COLO668 (cell line): ENCODE data around the gene MLXIP.
A peak's percentile ranks its signal among the peaks of the same experiment; 100 is the strongest.
"Not testable (repeated sequence)": the region's sequence is repeated elsewhere in the genome, so short reads cannot be mapped to it uniquely, and the experiment has no call there.

Experiments
- DNase-seq: peaks from one replicate; lab custom pipeline; 2025; ENCODE audit not compliant: unreplicated experiment; lab: John Stamatoyannopoulos, UW

The MLXIP gene, protein sequence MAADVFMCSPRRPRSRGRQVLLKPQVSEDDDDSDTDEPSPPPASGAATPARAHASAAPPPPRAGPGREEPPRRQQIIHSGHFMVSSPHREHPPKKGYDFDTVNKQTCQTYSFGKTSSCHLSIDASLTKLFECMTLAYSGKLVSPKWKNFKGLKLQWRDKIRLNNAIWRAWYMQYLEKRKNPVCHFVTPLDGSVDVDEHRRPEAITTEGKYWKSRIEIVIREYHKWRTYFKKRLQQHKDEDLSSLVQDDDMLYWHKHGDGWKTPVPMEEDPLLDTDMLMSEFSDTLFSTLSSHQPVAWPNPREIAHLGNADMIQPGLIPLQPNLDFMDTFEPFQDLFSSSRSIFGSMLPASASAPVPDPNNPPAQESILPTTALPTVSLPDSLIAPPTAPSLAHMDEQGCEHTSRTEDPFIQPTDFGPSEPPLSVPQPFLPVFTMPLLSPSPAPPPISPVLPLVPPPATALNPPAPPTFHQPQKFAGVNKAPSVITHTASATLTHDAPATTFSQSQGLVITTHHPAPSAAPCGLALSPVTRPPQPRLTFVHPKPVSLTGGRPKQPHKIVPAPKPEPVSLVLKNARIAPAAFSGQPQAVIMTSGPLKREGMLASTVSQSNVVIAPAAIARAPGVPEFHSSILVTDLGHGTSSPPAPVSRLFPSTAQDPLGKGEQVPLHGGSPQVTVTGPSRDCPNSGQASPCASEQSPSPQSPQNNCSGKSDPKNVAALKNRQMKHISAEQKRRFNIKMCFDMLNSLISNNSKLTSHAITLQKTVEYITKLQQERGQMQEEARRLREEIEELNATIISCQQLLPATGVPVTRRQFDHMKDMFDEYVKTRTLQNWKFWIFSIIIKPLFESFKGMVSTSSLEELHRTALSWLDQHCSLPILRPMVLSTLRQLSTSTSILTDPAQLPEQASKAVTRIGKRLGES

DNA sequence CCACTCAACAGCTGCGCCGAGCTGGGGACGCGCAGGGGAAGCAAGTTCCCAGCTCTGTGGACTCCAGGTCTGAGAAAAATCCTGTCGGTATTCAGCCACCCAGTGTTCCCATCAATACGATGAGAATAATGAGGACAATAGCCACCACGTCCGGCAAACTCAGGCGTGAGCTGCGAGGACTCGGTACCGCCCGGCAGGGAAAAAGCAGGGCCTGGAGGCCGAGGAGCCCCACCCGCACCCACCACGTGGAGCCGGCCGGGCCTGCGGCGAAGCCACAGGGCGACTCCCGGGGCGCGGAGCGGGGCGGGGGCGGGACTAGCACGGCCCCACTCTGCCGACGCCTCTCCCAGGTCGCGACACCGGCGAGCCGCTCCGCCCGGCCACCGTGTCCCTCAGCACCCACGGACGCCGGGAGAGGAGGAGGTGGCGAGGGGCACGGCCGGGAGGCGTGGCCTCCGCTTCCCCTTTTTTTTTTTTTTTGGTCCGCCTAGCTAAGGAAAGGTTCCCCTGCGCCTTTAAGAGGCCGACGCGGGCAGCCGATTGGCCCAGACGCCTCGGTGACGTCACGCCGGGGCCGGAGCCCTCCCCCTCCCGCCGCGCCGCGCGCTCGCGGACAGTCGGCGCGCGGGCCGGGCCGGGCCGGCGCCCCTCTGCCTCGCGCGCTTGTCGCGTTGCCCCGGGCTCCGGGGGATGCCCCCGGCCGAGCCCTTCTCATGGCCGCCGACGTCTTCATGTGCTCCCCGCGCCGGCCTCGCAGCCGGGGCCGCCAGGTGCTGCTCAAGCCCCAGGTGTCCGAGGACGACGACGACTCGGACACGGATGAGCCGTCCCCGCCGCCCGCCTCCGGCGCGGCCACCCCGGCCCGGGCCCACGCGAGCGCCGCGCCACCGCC lies at the start of gene MLXIP:
Gene MLXIP (plus strand): TSS at position 616 of the 892 bp plus-strand sequence. CDS start 98 bp downstream, at position 714.
- peak; percentile 97 for DNase-seq

DNA sequence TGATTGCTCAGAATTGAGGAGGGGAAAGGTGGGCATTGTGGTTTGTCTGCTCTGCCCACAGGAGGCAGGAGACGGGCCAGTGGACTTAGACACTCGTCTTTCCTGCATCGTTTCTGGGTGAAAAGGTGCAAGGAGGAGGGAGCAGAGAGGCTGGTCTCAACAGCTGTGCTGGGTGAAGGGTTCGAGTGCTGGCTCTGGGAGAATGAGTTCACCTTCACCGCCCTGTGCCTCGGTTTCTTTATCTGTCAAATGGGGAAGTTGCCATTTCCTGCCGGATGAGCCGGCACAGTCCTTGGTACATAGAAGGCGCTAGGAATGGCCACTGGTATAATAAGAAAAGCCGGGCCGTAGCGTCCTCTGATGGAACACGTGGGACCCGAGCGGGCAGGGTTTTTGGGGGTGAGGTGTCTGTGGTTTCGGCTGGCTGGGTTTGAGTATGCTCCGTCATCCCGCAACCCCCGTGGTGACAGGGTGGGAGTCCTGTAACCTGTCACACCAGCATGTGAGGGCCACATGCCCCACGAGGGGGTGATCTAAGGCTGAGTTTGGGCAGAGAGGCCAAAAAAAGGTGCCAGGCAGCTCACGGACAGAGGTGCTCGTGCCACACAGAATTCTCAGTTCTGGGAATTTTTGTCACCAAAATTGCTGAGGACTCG lies 49.5 kb upstream of the MLXIP start:
- DNase-seq, result no peak

DNA sequence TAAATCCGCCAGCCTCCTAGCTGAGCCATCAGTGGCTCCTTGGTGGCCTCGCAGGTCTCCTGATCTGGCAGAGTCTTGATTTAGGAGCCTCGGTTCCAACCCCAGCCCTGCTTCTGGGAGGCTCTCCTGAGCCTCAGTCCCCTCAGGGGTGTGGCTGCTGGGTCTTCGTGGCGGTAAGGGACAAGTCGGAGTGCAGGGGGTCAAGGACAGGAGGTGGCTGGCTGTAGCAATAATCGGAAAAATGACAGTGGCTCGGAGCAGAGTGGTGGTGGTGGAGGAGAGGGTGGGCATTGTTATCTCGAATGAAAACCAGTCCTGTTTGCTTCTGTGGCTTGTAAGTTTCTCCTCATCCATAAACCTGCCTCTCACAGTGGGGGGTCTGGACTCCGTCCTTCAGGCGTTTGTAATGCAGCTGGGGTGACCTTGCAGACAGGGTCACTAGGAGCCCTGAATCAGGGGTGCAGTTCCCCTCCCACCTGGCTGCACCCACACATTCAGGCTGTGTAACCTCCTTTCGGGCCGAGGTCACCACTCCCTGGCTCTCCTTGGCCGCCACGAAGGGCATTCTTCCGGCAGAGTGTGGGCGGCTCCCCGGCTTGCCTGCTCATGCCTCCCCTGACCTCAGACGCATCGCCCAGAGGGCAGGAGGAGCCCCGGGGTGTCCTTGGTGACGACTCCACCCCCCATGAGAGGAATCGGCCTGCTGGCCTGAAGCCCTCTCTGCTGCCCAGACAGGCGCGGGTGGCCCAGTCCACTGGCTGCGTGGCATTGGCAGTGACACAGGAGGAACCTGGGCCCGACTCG lies 48.7 kb upstream of the MLXIP start:
- no peak for DNase-seq

DNA sequence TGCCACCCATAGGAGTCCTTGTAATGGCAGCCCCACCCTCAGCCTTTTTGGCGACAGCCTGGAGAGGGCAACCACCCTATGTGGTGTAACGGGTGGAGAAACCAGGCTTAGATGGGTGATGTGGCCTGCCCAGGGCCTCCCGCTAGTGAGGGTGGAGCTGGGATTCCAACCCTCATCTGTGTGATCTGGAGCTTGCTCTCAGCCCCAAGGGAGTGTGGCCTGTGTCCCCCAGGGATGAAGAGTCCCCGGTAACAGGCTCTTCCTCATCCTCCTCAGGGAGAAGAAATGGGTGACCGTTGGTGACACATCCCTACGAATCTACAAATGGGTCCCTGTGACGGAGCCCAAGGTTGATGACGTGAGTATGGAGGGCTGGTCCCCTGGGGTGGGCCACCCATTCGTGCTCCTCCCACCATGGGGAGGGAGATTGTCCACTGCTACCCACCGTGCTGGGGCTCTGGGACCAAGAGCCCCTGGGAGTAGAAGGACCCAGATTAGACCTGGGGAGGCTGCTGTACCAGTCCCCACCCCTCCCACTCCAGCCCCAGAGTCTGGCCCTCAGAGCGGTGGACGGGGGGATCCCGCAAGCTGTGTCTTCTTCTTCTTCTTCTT lies 48.0 kb upstream of the MLXIP start:
- no peak for DNase-seq

DNA sequence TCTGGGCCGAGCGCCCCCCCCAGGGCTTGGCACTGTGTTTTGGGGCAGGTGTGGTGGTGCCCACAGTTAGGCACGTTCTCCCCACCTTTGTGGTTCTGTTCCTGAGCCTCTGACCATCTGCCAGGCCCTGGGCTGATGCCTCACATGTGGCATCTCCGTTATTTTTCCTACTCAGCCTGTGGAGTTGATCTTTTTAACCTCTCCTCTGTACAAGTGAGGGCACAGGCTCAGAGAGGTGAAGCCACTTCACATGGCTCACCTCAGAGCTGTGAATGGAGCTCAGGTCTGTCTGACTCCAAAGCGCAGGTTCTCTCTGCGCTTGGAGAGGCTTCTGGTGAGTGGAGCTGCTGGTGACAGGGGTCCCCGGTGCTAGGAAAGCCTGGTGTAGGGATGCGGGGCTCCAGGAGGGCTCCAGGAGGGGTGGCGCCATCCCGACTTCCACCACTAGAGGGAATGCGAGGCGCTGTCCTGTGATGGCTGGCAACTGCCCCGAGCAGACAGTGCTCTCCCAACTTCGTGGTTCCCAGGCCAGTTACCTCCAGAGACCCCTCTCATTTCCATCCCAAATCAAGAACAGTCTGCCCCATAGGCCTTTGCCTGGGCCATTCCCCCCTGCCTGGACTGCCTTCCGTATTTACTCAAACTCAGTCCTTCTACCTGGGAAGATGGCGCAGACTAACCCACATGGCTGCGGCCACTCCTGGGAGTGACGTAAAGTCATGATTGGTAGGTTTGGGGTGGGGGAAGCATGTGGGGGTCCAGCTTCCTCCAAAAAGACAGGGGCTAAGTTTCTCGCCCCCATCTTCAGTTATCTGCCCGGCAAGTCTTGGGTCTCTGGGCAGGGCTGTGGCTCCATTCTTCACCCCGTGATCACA lies 47.0 kb upstream of the MLXIP start:
- DNase-seq, result peak; percentile 40

DNA sequence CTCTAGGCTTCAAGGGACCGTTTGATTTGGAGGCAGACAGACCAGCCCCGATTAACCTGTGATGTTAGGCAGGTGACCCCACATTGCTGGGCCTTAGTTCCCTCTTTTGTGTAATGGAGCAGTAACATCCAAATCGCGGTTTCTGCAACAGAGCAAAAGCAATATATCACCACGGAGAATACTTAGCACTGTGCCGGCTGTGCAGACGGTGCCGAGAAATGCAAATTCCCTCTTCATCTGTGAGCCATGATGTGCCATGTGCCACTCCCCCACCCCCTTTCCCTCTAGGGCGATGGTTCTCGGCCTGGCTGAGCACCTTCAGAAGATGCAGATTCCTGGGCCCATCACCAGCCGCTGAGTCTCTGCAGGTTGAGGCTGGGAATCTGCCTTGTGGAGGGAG lies 46.0 kb upstream of the MLXIP start:
- DNase-seq, result no peak

DNA sequence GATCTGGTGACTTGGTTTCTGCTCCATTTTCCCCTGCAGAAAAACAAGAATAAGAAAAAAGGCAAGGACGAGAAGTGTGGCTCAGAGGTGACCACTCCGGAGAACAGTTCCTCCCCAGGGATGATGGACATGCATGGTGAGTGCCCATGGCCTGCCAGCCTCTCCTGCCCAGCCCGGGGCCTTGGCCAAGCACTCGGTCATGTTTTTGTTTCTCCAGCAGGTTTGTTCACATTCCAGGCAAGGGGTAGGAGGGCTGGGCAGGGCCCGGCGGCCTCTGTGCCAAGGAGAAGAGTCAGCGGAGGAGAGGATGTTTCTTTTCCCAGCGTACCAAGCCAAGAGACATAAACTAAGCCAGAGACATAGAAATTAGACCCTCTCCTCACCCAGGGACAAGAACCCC lies 43.3 kb upstream of the MLXIP start:
- DNase-seq, result no peak

DNA sequence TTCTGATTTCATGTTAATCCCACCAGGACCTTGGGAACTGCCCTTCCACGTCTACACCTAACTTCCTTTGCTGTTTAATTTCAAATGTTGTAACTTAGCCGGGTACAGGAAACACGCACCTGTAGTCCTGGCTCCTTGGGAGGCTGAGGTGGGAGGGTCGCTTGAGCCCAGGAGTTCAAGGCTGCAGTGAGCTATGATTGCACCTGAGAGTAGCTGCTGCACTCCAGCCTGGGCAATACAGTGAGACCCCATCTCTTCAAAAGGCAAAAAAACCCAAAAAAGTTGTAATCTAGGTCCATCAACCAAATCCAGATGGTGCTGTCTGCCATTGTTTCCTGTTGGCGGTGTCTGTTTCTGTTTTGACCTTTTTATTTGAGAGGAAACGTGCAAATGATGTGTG lies 42.4 kb upstream of the MLXIP start:
- DNase-seq, result no peak

DNA sequence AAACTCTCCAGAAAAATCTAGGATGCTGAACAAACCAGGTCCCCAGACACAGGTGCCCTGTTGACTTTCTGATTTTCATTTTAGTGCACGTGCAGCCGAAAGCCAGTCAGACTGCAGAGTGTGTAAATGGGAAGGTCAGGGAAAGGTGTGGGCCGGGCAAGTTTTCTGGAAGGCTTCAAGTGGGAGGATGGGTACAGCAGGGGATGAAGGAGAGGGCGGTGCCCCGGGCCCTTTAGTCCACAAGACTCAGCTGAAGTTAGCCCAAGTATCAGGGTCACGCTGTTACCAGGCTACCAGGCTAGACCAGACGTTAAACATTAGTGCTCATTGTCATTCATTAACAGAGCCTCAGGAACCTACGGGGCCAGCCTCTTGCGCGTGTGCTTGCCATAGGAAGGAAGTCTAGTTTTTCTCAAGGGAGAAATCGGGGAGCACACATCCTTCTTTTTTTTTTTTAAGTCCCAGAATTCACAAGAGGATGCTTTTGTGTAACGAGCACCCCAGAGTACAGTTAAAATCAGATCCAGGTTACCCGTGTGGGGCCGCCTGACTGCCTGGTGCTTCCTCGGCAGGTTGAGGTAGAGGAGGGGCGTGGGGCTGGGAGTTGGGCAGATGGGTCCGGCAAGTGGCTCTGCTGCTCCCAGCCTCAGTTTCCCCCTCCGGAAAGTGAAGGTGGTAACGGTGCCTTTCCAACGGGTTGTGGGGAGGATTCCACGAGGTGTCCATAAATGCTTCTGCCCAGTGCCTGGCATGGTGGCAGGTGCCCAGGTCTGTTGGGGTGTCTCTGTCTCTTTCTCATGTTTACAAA lies 37.8 kb upstream of the MLXIP start:
- DNase-seq, result no peak

DNA sequence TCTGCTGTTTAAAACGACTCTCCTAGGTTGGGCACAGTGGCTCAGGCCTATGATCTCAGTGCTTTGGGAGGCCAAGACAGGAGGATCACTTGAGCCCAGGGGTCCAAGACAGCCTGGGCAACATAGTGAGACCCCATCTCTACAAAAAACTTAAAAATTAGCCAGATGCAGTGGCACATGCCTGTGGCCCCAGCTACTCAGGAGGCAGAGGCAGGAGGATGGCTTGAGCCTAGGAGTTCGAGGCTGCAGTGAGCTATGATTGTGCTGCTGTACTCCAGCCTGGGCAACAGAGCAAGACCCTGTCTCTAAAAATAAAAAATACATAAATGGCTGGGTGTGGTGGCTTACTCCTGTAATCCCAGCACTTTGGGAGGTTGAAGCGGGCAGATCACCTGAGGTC lies 37.1 kb upstream of the MLXIP start:
- not testable (repeated sequence) for DNase-seq

DNA sequence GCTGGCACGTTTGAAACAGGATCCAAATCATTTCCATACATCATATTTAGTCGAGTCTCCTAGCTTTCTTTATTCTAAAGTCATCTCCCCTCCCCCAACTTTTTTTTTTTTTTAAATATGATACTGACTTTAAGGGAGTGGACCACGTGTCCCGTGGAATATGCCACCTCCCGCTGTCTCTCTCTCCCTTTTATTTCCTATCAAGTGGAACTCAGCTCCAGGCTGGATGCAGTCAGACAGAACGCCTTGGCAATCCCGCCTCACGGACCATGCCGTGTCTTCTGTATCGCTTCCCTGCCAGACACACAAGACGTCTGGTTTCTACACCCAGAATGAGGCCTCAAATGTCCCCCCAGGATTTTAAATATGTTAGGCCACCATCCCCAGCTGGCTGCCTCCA lies 35.6 kb upstream of the MLXIP start:
- no peak for DNase-seq

DNA sequence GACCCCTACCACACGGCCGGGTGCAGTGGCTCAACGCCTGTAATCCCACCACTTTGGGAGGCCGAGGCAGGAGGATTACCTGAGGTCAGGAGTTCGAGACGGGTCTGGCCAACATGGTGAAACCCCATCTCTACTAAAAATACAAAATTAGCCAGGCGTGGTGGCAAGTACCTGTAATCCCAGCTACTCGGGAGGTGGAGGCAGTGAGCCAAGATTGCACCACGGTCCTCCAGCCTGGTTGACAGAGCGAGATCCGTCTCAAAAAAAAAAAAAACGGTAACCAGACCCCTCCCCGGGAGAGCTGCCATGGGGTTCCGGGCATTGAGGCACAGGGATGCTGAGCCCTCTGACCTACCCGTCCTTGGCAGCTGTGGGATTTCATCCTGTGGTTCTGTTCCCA lies 35.1 kb upstream of the MLXIP start:
- no peak for DNase-seq

DNA sequence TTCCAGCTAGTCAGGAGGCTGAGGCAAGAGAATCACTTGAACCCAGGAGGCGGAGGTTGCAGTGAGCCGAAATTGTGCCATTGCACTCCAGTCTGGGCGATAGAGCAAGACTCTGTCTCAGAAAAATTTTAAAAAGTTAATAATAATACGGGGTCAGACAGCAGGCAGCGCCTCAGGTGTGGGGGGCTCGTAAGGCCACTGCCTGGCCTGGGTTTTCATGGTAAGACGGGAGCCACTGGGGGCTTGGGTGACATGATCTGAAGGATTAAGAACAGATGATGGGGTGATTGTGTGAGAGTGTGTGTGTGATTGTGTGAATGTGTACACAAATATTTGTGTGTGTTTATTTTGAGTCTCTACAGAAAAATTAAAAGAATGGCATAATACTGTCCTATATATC lies 33.3 kb upstream of the MLXIP start:
- no peak for DNase-seq

DNA sequence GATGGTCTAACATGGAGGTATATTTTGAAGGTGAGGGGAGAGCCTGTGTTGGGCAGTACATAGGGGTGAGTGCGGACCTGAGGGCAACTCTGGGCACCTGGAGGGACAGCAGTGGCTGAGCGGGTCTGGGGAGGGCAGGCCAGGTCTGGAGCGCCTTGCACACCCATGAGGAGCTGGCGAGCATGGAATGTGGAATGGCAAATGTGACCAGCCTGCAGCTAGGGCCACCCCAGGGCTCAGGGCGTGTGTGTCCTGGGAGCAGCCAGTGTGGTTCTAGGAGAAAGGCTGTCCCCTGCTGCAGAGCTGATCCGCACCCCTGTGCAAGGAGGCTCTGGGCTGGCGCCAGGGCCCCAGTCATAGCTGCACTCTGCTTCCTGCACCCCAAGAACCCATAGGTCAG lies 32.4 kb upstream of the MLXIP start:
- DNase-seq, result no peak

DNA sequence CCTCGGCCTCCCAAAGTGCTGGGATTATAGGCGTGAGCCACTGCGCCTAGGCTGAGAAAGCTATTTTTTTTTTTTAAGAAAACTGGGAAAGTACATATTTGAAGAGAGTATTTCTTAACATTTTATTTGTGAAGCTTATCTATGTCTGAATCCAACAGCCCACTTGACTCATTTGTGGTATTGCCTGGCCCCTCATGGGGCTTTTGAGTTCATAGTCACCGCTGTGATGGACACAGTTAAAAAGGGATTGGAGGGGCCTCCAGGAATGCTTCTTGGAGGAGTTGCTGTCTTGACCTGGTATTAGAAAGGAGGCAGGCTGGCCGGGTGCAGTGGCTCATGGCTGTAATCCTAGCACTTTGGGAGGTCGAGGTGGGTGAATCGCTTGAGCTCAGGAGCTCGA lies 30.4 kb upstream of the MLXIP start:
- DNase-seq, result no peak

DNA sequence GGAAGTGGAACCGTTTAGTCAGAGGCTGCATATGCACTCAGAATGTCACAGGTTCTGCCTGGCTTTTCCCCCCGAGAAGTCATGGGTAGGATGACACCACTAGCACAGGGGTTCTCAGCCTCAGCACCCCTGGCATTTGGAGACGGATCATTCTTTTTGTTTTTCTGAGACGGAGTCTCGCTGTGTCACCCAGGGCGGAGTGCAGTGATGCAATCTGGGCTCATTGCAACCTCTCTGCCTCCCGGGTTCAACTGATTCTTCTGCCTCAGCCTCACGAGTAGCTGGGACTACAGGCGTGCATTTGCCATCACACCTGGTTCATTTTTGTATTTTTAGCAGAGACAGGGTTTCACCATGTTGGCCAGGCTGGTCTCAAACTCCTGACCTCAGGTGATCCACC lies 28.7 kb upstream of the MLXIP start:
- DNase-seq, result no peak

DNA sequence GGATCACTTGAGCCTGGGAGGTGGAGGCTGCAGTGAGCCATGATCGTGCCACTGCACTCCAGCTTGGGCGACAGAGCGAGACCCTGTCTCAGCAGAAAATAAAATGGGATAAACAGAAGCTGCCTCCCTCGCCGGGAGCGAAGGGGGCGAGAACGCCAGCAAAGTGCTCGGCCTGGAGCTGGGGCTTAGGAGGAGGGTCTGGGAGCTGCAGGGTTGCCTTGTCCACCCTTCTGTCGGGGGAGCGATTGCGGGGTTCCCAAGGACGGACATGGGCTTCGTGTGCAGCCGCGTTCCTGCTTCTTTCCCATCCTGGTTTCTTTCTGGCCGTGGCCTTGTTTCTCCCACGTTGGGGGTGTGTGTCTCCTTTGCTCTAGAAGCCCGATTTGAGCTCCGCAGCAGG lies 27.9 kb upstream of the MLXIP start:
- DNase-seq, result no peak
